Duodenal mucosa (tissue), 2 donors: Measurements from ENCODE around the gene TYMP.

Source experiments
- H3K27ac ChIP-seq: one replicate; pipeline ENCODE4 v1.7.0; 2013; ENCODE audit warnings: low read depth, low read length
- H3K27me3 ChIP-seq, 2 donors: one replicate each; pipeline ENCODE4 v1.7.0; 2013; ENCODE audit warnings: low read length in 2 of 2, control low read depth in 1 of 2; ENCODE audit not compliant: insufficient read depth in 2 of 2, control insufficient read depth in 1 of 2
- H3K36me3 ChIP-seq, 2 donors: one replicate each; pipeline ENCODE4 v1.7.0; 2013; ENCODE audit warnings: low read length in 2 of 2, control low read depth in 1 of 2; ENCODE audit not compliant: insufficient read depth in 2 of 2, control insufficient read depth in 1 of 2
- H3K4me1 ChIP-seq, 2 donors: one replicate each; pipeline ENCODE4 v1.7.0; 2013; ENCODE audit warnings: low read length in 2 of 2, control low read depth in 1 of 2; ENCODE audit not compliant: insufficient read depth in 2 of 2, control insufficient read depth in 1 of 2
- H3K4me3 ChIP-seq, 2 donors: one replicate each; pipeline ENCODE4 v1.7.0; 2013; ENCODE audit warnings: low read length in 2 of 2, low read depth in 1 of 2
- H3K9ac ChIP-seq, 2 donors: one replicate each; pipeline ENCODE4 v1.7.0; 2013; ENCODE audit warnings: low read length in 2 of 2, low read depth in 1 of 2
- H3K9me3 ChIP-seq, 2 donors: one replicate each; pipeline ENCODE4 v1.7.0; 2013; ENCODE audit warnings: low read length in 2 of 2, control low read depth in 1 of 2; ENCODE audit not compliant: control insufficient read depth in 1 of 2

Gene TYMP

GRCh38 chr22:50562523-50563412 is 33.0 kb upstream of the TYMP start, which contains the start of gene SYCE3:
TSS of gene SYCE3 (minus strand) at chr22:50562919. CDS start at chr22:50556405, 6,514 bp downstream.
- Histone ChIP-seq H3K4me3 (peak within 1 kb of the TSS; percentile 72 to 84), H3K9me3 (no peaks in the 10 kb centered on the region), H3K4me1 (peaks cover 9 to 14% of the 10 kb centered on the region in 2 donors), H3K36me3 (no peaks in the 10 kb centered on the region), H3K27me3 (no peaks in the 10 kb centered on the region), H3K9ac (peak within 1 kb of the TSS; percentile 64 to 86), H3K27ac (peak within 1 kb of the TSS; percentile 71)

DNA sequence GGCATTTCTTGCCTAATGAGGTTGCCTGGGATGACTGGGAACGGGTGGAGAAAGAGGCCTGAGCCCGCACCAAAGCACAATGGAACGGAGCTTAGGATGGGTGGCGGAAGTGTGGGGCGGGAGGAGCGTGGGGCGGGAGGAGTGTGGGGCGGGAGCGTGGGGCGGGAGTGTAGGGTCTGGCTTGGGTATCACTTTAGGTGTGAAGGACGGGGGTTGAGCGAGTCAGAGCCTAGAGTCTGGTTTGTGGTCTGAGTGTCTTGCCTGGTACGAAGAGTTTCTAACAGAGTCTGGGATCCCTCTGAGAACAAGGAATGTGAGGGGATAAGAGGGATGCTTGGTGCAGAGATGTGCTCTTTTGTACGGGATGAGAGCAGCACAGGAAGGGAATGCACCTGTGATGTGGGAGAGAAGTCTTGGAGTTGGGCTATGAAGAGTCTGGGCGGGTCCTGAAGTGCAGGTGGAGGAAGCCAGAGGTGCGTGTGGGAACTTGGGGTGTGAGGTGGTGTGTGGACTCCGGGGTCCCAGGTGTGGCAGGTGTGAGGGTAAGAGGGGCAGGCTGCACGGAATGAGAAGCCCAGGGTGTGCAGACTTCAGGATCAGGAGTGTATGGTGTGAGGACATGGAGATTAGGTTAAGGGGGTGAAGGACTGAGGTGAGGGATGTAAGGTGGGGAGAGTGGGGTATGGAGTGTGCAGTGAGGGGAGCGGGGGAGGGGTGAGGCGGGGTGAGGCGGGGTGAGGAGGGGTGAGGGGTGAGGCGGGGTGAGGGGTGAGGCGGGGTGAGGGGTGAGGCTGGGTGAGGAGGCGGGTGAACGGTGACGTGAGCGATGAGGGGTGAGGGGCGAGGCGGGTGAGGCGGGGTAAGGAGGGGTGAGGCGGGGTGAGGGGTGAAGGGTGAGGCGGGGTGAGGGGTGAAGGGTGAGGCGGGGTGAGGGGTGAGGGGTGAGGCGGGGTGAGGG is 31.9 kb upstream of the TYMP start:
- H3K9ac ChIP-seq = no peak overlapping the region
- H3K4me3 ChIP-seq = no peak overlapping the region
- H3K4me1 ChIP-seq = peaks cover 9 to 14% of the 10 kb centered on the region in 2 donors
- H3K27me3 ChIP-seq = no peaks in the 10 kb centered on the region
- H3K9me3 ChIP-seq = no peaks in the 10 kb centered on the region
- no peak overlapping the region for H3K27ac ChIP-seq
- H3K36me3 ChIP-seq = no peaks in the 10 kb centered on the region

DNA sequence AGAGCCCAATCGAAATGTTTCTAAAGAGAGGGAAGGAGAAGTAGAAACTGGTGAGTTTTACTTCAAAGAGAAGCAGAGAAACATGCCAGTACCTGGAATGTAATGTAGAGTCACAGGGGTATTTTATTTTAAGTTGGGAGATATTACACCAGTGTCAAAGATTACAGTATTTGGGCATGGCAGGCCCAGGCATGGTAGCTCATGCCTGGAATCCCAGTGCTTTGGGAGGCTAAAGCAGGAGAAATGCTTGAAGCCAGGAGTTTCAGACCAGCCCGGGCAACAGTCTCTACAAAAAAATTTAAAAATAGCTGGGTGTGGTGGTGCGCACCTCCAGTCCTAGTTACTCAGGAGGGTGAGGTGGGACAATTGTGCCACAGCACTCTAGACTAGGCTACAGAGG is 30.2 kb upstream of the TYMP start:
- no peak overlapping the region for H3K9ac ChIP-seq
- H3K36me3 ChIP-seq = no peaks in the 10 kb centered on the region
- no peak overlapping the region for H3K4me3 ChIP-seq
- peaks cover 9 to 14% of the 10 kb centered on the region in 2 donors for H3K4me1 ChIP-seq
- H3K9me3 ChIP-seq = no peaks in the 10 kb centered on the region
- no peak overlapping the region for H3K27ac ChIP-seq
- H3K27me3 ChIP-seq = no peaks in the 10 kb centered on the region

GRCh38 chr22:50556703-50557102 is 26.9 kb upstream of the TYMP start:
- no peaks in the 10 kb centered on the region for H3K27me3 ChIP-seq
- H3K4me1 ChIP-seq = no peaks in the 10 kb centered on the region
- H3K9ac ChIP-seq = no peak overlapping the region
- H3K27ac ChIP-seq = no peak overlapping the region
- H3K4me3 ChIP-seq = no peak overlapping the region
- no peaks in the 10 kb centered on the region for H3K9me3 ChIP-seq
- H3K36me3 ChIP-seq = no peaks in the 10 kb centered on the region

- H3K9me3 ChIP-seq = no peaks in the 10 kb centered on the region
- peaks cover 0 to 7% of the 10 kb centered on the region in 2 donors for H3K4me1 ChIP-seq
- no peak overlapping the region for H3K27ac ChIP-seq
- no peak overlapping the region for H3K4me3 ChIP-seq
- peaks cover 0 to 4% of the 10 kb centered on the region in 2 donors for H3K27me3 ChIP-seq
- H3K36me3 ChIP-seq = no peaks in the 10 kb centered on the region
- no peak overlapping the region for H3K9ac ChIP-seq
These were observed 23.5 kb upstream of the TYMP start for GRCh38 chr22:50553310-50553709.

- peaks cover 0 to 9% of the 10 kb centered on the region in 2 donors for H3K4me1 ChIP-seq
- no peak overlapping the region for H3K9ac ChIP-seq
- H3K4me3 ChIP-seq = no peak overlapping the region
- no peaks in the 10 kb centered on the region for H3K9me3 ChIP-seq
- H3K27ac ChIP-seq = no peak overlapping the region
- H3K36me3 ChIP-seq = no peaks in the 10 kb centered on the region
- H3K27me3 ChIP-seq = peaks cover 0 to 6% of the 10 kb centered on the region in 2 donors
These were observed 21.4 kb upstream of the TYMP start for GRCh38 chr22:50551160-50551752.

- Histone ChIP-seq H3K27me3 (peaks cover 0 to 6% of the 10 kb centered on the region in 2 donors), H3K9ac (no peak overlapping the region), H3K4me1 (peaks cover 3 to 9% of the 10 kb centered on the region in 2 donors), H3K27ac (no peak overlapping the region), H3K9me3 (no peaks in the 10 kb centered on the region), H3K36me3 (no peaks in the 10 kb centered on the region), H3K4me3 (no peak overlapping the region)
These were observed 20.6 kb upstream of the TYMP start for GRCh38 chr22:50550395-50550794.

- peaks cover 15 to 20% of the 10 kb centered on the region in 2 donors for H3K4me1 ChIP-seq
- H3K27me3 ChIP-seq = peaks cover 0 to 6% of the 10 kb centered on the region in 2 donors
- H3K27ac ChIP-seq = no peak overlapping the region
- no peaks in the 10 kb centered on the region for H3K36me3 ChIP-seq
- peak overlapping the region; percentile 10 to 38 for H3K9ac ChIP-seq
- no peaks in the 10 kb centered on the region for H3K9me3 ChIP-seq
- H3K4me3 ChIP-seq = peak overlapping the region; percentile 29 to 58
These were observed 19.3 kb upstream of the TYMP start for GRCh38 chr22:50548921-50549790.
